ENCODE measurements around the gene ZNF324B.

ZNF324B gene

GRCh38 chr19:58475714-58476497 is 24.5 kb downstream of the ZNF324B start, which contains the start of gene ZNF446:
ZNF446 (plus strand) TSS chr19:58476352; CDS start chr19:58477219, 867 bp downstream.
- H3K9me3 ChIP-seq (ENCODE audit: severe bottlenecking) = no peaks in the 10 kb centered on the region
- H3K4me3 ChIP-seq (ENCODE audit: severe bottlenecking) = peak within 1 kb of the TSS; percentile 38
- peaks cover 5% of the 10 kb centered on the region for H3K4me1 ChIP-seq (ENCODE audit: insufficient read depth, poor library complexity, severe bottlenecking)
- H3K27ac ChIP-seq (ENCODE audit: poor library complexity, severe bottlenecking) = peak within 1 kb of the TSS; percentile 61
- ATAC-seq (ENCODE audit: low read depth) (peak; percentile 80), DNase-seq (ENCODE audit: low spot score) (peak; percentile 97)
- H3K27me3 ChIP-seq (ENCODE audit: insufficient read depth, poor library complexity, severe bottlenecking) = no peaks in the 10 kb centered on the region
- peaks cover 8% of the 10 kb centered on the region; the same call in 1 of the 2 replicates for H3K36me3 ChIP-seq (ENCODE audit: low read depth)
- TF ChIP-seq CTCF (IDR thresholded peaks at IDR 0.05; ENCODE audit: poor library complexity, severe bottlenecking) = peak; percentile 6

- Histone ChIP-seq H3K36me3 (ENCODE audit: low read depth) (peaks cover 7% of the 10 kb centered on the region; the same call in 1 of the 2 replicates), H3K27me3 (ENCODE audit: insufficient read depth, poor library complexity, severe bottlenecking) (no peaks in the 10 kb centered on the region), H3K4me3 (ENCODE audit: severe bottlenecking) (peak overlapping the region; percentile 38), H3K4me1 (ENCODE audit: insufficient read depth, poor library complexity, severe bottlenecking) (peaks cover 5% of the 10 kb centered on the region), H3K9me3 (ENCODE audit: severe bottlenecking) (no peaks in the 10 kb centered on the region), H3K27ac (ENCODE audit: poor library complexity, severe bottlenecking) (peak overlapping the region; percentile 61)
- no peak for TF ChIP-seq CTCF (IDR thresholded peaks at IDR 0.05; ENCODE audit: poor library complexity, severe bottlenecking)
- DNase-seq (ENCODE audit: low spot score) = no peak
- ATAC-seq (ENCODE audit: low read depth) = no peak; the same call in 2 of the 3 replicates
These were observed 25.1 kb downstream of the ZNF324B start for GRCh38 chr19:58476498-58477015.

GRCh38 chr19:58477130-58477529 is 25.7 kb downstream of the ZNF324B start:
- no peak overlapping the region for H3K27ac ChIP-seq (ENCODE audit: poor library complexity, severe bottlenecking)
- ATAC-seq (ENCODE audit: low read depth) = no peak
- H3K4me1 ChIP-seq (ENCODE audit: insufficient read depth, poor library complexity, severe bottlenecking) = peaks cover 5% of the 10 kb centered on the region

GRCh38 chr19:58477871-58478270 is 26.4 kb downstream of the ZNF324B start:
- no peak for TF ChIP-seq CTCF (IDR thresholded peaks at IDR 0.05; ENCODE audit: poor library complexity, severe bottlenecking)
- no peaks in the 10 kb centered on the region for H3K9me3 ChIP-seq (ENCODE audit: severe bottlenecking)
- H3K36me3 ChIP-seq (ENCODE audit: low read depth) = no peaks in the 10 kb centered on the region; the same call in 1 of the 2 replicates
- H3K4me1 ChIP-seq (ENCODE audit: insufficient read depth, poor library complexity, severe bottlenecking) = peaks cover 5% of the 10 kb centered on the region
- no peak overlapping the region for H3K4me3 ChIP-seq (ENCODE audit: severe bottlenecking)
- no peak overlapping the region for H3K27ac ChIP-seq (ENCODE audit: poor library complexity, severe bottlenecking)
- no peaks in the 10 kb centered on the region for H3K27me3 ChIP-seq (ENCODE audit: insufficient read depth, poor library complexity, severe bottlenecking)
- DNase-seq (ENCODE audit: low spot score) (no peak), ATAC-seq (ENCODE audit: low read depth) (no peak)

More at GRCh38 chr19:58477130-58477529, 25.7 kb downstream of the ZNF324B start:
- H3K27me3 ChIP-seq (ENCODE audit: insufficient read depth, poor library complexity, severe bottlenecking) = no peaks in the 10 kb centered on the region
- peaks cover 2% of the 10 kb centered on the region; the same call in 1 of the 2 replicates for H3K36me3 ChIP-seq (ENCODE audit: low read depth)
- no peaks in the 10 kb centered on the region for H3K9me3 ChIP-seq (ENCODE audit: severe bottlenecking)
- no peak for DNase-seq (ENCODE audit: low spot score)
- no peak for TF ChIP-seq CTCF (IDR thresholded peaks at IDR 0.05; ENCODE audit: poor library complexity, severe bottlenecking)
- H3K4me3 ChIP-seq (ENCODE audit: severe bottlenecking) = no peak overlapping the region

All from RWPE2 (cell line).